Tibial nerve (tissue), 4 donors: Measurements from ENCODE around the gene CERS6.

Experiments
- EP300 ChIP-seq, 2 donors: sonication (generic); formaldehyde crosslinking; IDR thresholded peaks; one replicate each; pipeline ENCODE4 v1.6.1; 2017; ENCODE audit warnings: antibody characterized with exemption in 2 of 2, mild to moderate bottlenecking in 1 of 2
- POLR2A ChIP-seq, 2 donors: fragments of 450-650 bp; IDR thresholded peaks; one replicate each; pipeline ENCODE4 v1.6.1; 2017; ENCODE audit warnings: antibody characterized with exemption in 2 of 2, mild to moderate bottlenecking in 2 of 2, moderate library complexity in 2 of 2
- TF ChIP-seq, protein P1 (sequence below), 5 experiments: fragments of 200-600 bp in 3 of 5; fragments of 450-650 bp in 2 of 5; sonication (generic) in 3 of 5; IDR thresholded peaks; one replicate each; pipeline ENCODE4 v1.5.1; 2016 to 2019; ENCODE audit warnings: antibody characterized with exemption in 5 of 5, mild to moderate bottlenecking in 3 of 5, moderate library complexity in 2 of 5

DNA sequence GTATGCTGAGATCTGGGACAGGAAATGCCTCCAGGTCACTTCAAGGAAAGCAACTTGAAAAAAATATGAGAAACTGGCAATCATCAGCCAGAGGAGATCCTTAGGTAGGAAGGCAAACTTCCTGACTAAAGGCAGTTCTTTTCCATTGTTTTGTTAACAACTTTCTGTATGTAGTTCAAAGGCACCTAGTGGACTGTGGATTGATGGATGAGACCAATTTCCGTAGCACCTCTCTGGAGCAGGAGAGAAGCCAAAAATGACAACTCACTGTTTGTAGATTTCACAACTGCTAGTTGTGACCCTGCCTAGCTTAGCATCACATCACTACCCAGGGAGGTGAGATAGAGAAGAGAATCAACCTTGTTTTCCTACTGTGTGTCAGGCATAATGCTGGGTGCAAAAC is 324.6 kb downstream of the CERS6 start:
- TF ChIP-seq, protein P1, sequence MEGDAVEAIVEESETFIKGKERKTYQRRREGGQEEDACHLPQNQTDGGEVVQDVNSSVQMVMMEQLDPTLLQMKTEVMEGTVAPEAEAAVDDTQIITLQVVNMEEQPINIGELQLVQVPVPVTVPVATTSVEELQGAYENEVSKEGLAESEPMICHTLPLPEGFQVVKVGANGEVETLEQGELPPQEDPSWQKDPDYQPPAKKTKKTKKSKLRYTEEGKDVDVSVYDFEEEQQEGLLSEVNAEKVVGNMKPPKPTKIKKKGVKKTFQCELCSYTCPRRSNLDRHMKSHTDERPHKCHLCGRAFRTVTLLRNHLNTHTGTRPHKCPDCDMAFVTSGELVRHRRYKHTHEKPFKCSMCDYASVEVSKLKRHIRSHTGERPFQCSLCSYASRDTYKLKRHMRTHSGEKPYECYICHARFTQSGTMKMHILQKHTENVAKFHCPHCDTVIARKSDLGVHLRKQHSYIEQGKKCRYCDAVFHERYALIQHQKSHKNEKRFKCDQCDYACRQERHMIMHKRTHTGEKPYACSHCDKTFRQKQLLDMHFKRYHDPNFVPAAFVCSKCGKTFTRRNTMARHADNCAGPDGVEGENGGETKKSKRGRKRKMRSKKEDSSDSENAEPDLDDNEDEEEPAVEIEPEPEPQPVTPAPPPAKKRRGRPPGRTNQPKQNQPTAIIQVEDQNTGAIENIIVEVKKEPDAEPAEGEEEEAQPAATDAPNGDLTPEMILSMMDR (IDR thresholded peaks at IDR 0.05): no peak
- TF ChIP-seq POLR2A (IDR thresholded peaks at IDR 0.05) (no peak), EP300 (IDR thresholded peaks at IDR 0.05) (no peak)
